A673 (cell line): Measurements from ENCODE around the gene EGFL6.

Source experiments
- CTCF ChIP-seq: fragments of 300-800, 200-600 bp; sonication (generic); conservative IDR thresholded peaks from 2 replicates; pipeline ENCODE4 v1.5.1; 2017; ENCODE audit warnings: low read depth, mild to moderate bottlenecking, antibody characterized with exemption, low read length, moderate library complexity, mixed read lengths
- EZH2 ChIP-seq: fragments of 200-600 bp; sonication (generic); IDR thresholded peaks from 2 replicates; pipeline ENCODE4 v1.6.1; 2017; ENCODE audit warnings: borderline replicate concordance, low read depth, mild to moderate bottlenecking, mixed read lengths, antibody characterized with exemption, low read length; ENCODE audit not compliant: poor library complexity, severe bottlenecking

GRCh38 chrX:13569479-13570260 is at the start of gene EGFL6:
- TF ChIP-seq EZH2 (no peak), CTCF (no peak)
